ENCODE results near the gene RNF25. TPM values are rescaled to one million over a fixed set of nuclear protein-coding genes. Genes with fewer than 3 reads are reported as not detected.
A peak's percentile ranks its signal among the peaks of the same experiment; 100 is the strongest.

The RNF25 gene
- total RNA-seq, 1 experiment from 2014 or later, result 40.7 TPM

DNA sequence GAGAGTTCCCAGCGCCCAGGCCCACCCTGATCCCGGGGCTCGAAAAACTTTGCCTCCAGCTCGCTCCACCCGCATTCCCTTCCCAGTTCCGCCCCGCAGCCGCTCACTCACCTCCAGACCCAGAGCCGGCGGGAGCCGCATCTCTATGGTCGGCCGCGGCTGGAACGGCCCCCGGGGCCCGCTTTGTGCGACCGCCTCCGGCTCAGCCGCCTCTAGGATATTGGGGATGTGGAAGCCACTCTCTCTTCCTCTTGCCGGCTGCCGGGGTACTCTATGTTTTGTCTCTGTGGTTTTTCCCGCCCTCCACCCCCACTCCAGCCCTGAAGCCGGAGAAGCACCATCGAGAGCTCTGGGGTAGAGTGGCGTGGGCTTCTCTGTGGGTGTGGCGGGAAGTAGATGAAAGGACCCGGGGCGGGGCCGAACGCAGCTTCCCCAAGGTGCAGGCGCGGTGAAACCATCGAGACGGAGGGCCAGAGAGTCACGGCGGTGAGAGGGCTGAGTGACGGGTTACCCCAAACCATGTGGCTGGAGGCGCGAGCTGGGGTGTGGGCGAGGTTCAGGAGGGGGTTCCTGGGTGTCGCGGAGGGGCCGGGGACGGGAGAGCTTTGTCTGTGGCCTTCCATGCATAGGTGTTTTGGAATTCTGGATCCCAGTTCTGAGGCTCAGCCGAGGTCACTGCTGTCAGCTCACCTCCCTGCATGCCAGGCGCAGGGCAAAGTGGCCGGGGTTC is 12.4 kb downstream of the RNF25 start, which contains the start of the genes BCS1L and ZNF142:
BCS1L (plus strand) TSS at position 426 of the 730 bp plus-strand sequence. CDS start 1,305 bp downstream, outside the sequence.
ZNF142 (minus strand) TSS at position 366 of the 730 bp plus-strand sequence. CDS start 3,194 bp downstream, outside the sequence.
- H3K27ac Mint-ChIP-seq, result peak within 1 kb of the TSS; percentile 91 to 96 (median 93)
- H2BK120ac ChIP-seq (ENCODE audit: low read depth, low read length, poor library complexity, severe bottlenecking), result no peak within 1 kb of the TSS
- peaks cover 2% of the 10 kb centered on the region; the same call in 1 of the 2 replicates for H3K4me1 ChIP-seq (ENCODE audit: insufficient read depth, low read length)
- H2BK5ac ChIP-seq (ENCODE audit: insufficient read length, low read length), result no peak within 1 kb of the TSS
- no peak within 1 kb of the TSS for H2BK12ac ChIP-seq (ENCODE audit: insufficient read length, low read depth, low read length)
- no peaks in the 10 kb centered on the region for H3K9me3 Mint-ChIP-seq
- H3K36me3 Mint-ChIP-seq (ENCODE audit: insufficient read depth in 1 of 3, low read depth in 3 of 3), result peaks cover 24 to 58% (median 51%) of the 10 kb centered on the region in 3 experiments; a peak in 6 of 7 replicates
- H3K4ac ChIP-seq (ENCODE audit: low read depth, low read length), result no peak within 1 kb of the TSS
- TF ChIP-seq, protein P1, sequence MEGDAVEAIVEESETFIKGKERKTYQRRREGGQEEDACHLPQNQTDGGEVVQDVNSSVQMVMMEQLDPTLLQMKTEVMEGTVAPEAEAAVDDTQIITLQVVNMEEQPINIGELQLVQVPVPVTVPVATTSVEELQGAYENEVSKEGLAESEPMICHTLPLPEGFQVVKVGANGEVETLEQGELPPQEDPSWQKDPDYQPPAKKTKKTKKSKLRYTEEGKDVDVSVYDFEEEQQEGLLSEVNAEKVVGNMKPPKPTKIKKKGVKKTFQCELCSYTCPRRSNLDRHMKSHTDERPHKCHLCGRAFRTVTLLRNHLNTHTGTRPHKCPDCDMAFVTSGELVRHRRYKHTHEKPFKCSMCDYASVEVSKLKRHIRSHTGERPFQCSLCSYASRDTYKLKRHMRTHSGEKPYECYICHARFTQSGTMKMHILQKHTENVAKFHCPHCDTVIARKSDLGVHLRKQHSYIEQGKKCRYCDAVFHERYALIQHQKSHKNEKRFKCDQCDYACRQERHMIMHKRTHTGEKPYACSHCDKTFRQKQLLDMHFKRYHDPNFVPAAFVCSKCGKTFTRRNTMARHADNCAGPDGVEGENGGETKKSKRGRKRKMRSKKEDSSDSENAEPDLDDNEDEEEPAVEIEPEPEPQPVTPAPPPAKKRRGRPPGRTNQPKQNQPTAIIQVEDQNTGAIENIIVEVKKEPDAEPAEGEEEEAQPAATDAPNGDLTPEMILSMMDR (conservative IDR thresholded peaks at IDR 0.05), result no peak
- H3K27me3 ChIP-seq (ENCODE audit: insufficient read depth, low read length), result no peaks in the 10 kb centered on the region
- no CpG with 5 or more reads among the region's 49 CpGs for WGBS (ENCODE audit: extremely low coverage, insufficient read length, low lambda C conversion rate)
- H3K4me2 ChIP-seq (ENCODE audit: insufficient read depth, insufficient read length, low read length), result peak within 1 kb of the TSS; percentile 99
- no peak within 1 kb of the TSS for H2AFZ ChIP-seq (ENCODE audit: low read length)
- no peaks in the 10 kb centered on the region for H4K20me1 ChIP-seq (ENCODE audit: control insufficient read depth, insufficient read depth, insufficient read length)
- no peak within 1 kb of the TSS for H2BK15ac ChIP-seq (ENCODE audit: low read depth, low read length)
- no peaks in the 10 kb centered on the region for H3K79me2 ChIP-seq (ENCODE audit: insufficient read depth, low read length)
- H4K91ac ChIP-seq (ENCODE audit: insufficient read length, low read depth, low read length), result no peak within 1 kb of the TSS
- no peak within 1 kb of the TSS for H3K27ac ChIP-seq (ENCODE audit: insufficient read length, low read depth, low read length)
- no peaks in the 10 kb centered on the region for H3K9me3 ChIP-seq (ENCODE audit: control insufficient read depth, low read depth, low read length)
- no peak within 1 kb of the TSS for H4K8ac ChIP-seq (replicated peaks; ENCODE audit: insufficient read length, low read depth, low read length)
- H3K4me1 Mint-ChIP-seq, result peaks cover 11 to 12% of the 10 kb centered on the region in 2 experiments
- no peak within 1 kb of the TSS for H4K5ac ChIP-seq (ENCODE audit: insufficient read length, low read depth, low read length)
- no peak within 1 kb of the TSS for H3K56ac ChIP-seq (ENCODE audit: insufficient read length, low read depth, low read length)
- DNase-seq, result peak; percentile 91
- no peak within 1 kb of the TSS for H3T11ph ChIP-seq (ENCODE audit: low read length)
- no peaks in the 10 kb centered on the region for H3K27me3 Mint-ChIP-seq (ENCODE audit: low read depth)
- H3K18ac ChIP-seq (ENCODE audit: insufficient read length, low read depth, low read length), result peak within 1 kb of the TSS; percentile 58
- peak within 1 kb of the TSS; percentile 91 to 97 for H3K4me3 Mint-ChIP-seq
- H2BK20ac ChIP-seq (ENCODE audit: low read depth, low read length, poor library complexity, severe bottlenecking), result no peak within 1 kb of the TSS
- H3K14ac ChIP-seq (ENCODE audit: insufficient read depth, low read length), result peak within 1 kb of the TSS; percentile 54
- no peaks in the 10 kb centered on the region for H3K79me1 ChIP-seq (ENCODE audit: insufficient read depth, low read depth, low read length, poor library complexity, severe bottlenecking)
- H2AK5ac ChIP-seq (ENCODE audit: insufficient read length, low read length), result no peak within 1 kb of the TSS
- peak within 1 kb of the TSS; percentile 78 for H3K9ac ChIP-seq (ENCODE audit: extremely low read depth, insufficient read length, low read length)
- peaks cover 11% of the 10 kb centered on the region for H3K23me2 ChIP-seq (ENCODE audit: insufficient read length, low read depth, low read length, poor library complexity, severe bottlenecking)
- no peak within 1 kb of the TSS for H3K23ac ChIP-seq (ENCODE audit: insufficient read length, low read depth, low read length)

Measured in H9 (cell line).